GM23338 (cell line): Measurements from ENCODE around the gene TESK2. TPM values are rescaled to one million over a fixed set of nuclear protein-coding genes. Genes with fewer than 3 reads are reported as not detected.

Source experiments
- ATAC-seq: fragments of 200-7000 bp; cut with Tn5 transposase; 3 replicates; pipeline ENCODE4 v1.9.1; 2020
- DNase-seq: peaks from one replicate; pipeline ENCODE4 v3.0.0-alpha.2; 2015; ENCODE audit warnings: low spot score
- H2AFZ ChIP-seq: fragments of 200-600 bp; sonication (generic); 2 replicates; pipeline ENCODE4 v1.8.0; 2016; ENCODE audit warnings: antibody characterized with exemption, mild to moderate bottlenecking, moderate library complexity
- H3F3A ChIP-seq: fragments of 200-600 bp; sonication (generic); replicated peaks from 2 replicates; pipeline ENCODE4 v1.8.0; 2017; ENCODE audit warnings: antibody characterized with exemption, mixed run types, low read depth
- H3K27ac ChIP-seq: fragments of 200-600 bp; sonication (generic); 2 replicates; pipeline ENCODE4 v1.6.1; 2016; ENCODE audit warnings: low read depth
- H3K27me3 ChIP-seq: fragments of 200-600 bp; sonication (generic); 2 replicates; pipeline ENCODE4 v1.8.0; 2016; ENCODE audit warnings: mild to moderate bottlenecking, mixed run types, moderate library complexity; ENCODE audit not compliant: insufficient read depth
- H3K36me3 ChIP-seq: fragments of 200-600 bp; sonication (generic); 2 replicates; pipeline ENCODE4 v1.8.0; 2016; ENCODE audit warnings: mild to moderate bottlenecking; ENCODE audit not compliant: insufficient read depth
- H3K4me1 ChIP-seq: fragments of 200-600 bp; sonication (generic); 2 replicates; pipeline ENCODE4 v1.8.0; 2016; ENCODE audit warnings: mild to moderate bottlenecking, moderate library complexity; ENCODE audit not compliant: insufficient read depth
- H3K4me2 ChIP-seq: fragments of 200-600 bp; sonication (generic); 2 replicates; pipeline ENCODE4 v1.7.1; 2017; ENCODE audit warnings: mixed run types
- H3K4me3 ChIP-seq: fragments of 200-600 bp; sonication (generic); 2 replicates; pipeline ENCODE4 v1.6.1; 2016; ENCODE audit warnings: mixed run types
- H3K79me2 ChIP-seq: fragments of 200-600 bp; sonication (generic); replicated peaks from 2 replicates; pipeline ENCODE4 v1.8.0; 2017; ENCODE audit warnings: mild to moderate bottlenecking; ENCODE audit not compliant: insufficient read depth
- H3K9me2 ChIP-seq: fragments of 200-600 bp; sonication (generic); 2 replicates; pipeline ENCODE4 v1.8.0; 2017; ENCODE audit not compliant: insufficient read depth
- H4K20me1 ChIP-seq: fragments of 200-600 bp; sonication (generic); replicated peaks from 2 replicates; pipeline ENCODE4 v1.8.0; 2017; ENCODE audit warnings: mild to moderate bottlenecking; ENCODE audit not compliant: insufficient read depth
- H3K27ac Mint-ChIP-seq: 2 replicates; pipeline ENCODE4 v1.8.0; 2020; ENCODE audit warnings: inconsistent platforms, mild to moderate bottlenecking, moderate library complexity, mixed read lengths
- H3K27me3 Mint-ChIP-seq: 3 replicates; pipeline ENCODE4 v1.8.0; 2022; ENCODE audit warnings: low read depth, mild to moderate bottlenecking, moderate library complexity, mixed read lengths, inconsistent platforms; ENCODE audit not compliant: insufficient read depth, poor library complexity
- H3K36me3 Mint-ChIP-seq: 3 replicates; pipeline ENCODE4 v1.8.0; 2021; ENCODE audit warnings: low read depth, mild to moderate bottlenecking, inconsistent platforms, moderate library complexity, mixed read lengths
- H3K4me1 Mint-ChIP-seq: 3 replicates; pipeline ENCODE4 v1.8.0; 2020; ENCODE audit warnings: mild to moderate bottlenecking, inconsistent platforms, mixed read lengths
- H3K4me3 Mint-ChIP-seq: 3 replicates; pipeline ENCODE4 v1.8.0; 2021; ENCODE audit warnings: moderate library complexity, mild to moderate bottlenecking, inconsistent platforms, mixed read lengths
- H3K9me3 Mint-ChIP-seq: 3 replicates; pipeline ENCODE4 v1.8.0; 2020; ENCODE audit warnings: moderate library complexity, mild to moderate bottlenecking, inconsistent platforms, mixed read lengths
- CREB1 ChIP-seq: fragments of 250-450 bp; sonication (Bioruptor Pico); IDR thresholded peaks from 2 replicates; pipeline ENCODE4 v1.5.0; 2020; ENCODE audit warnings: low read depth, mild to moderate bottlenecking, moderate library complexity
- ETS1 ChIP-seq: IDR thresholded peaks from 2 replicates; pipeline ENCODE4 v1.6.1; 2016; ENCODE audit warnings: antibody characterized with exemption
- EZH2 ChIP-seq: fragments of 200-600 bp; sonication (generic); IDR thresholded peaks from one replicate; pipeline ENCODE4 v1.8.0; 2017; ENCODE audit warnings: antibody characterized with exemption, mild to moderate bottlenecking, low read depth; ENCODE audit not compliant: unreplicated experiment
- EZH2phosphoT487 ChIP-seq: fragments of 200-600 bp; sonication (generic); IDR thresholded peaks from one replicate; pipeline ENCODE4 v1.8.1; 2018; ENCODE audit warnings: antibody characterized with exemption; ENCODE audit not compliant: unreplicated experiment
- JUNB ChIP-seq: IDR thresholded peaks from one replicate; pipeline ENCODE4 v1.6.1; 2016; ENCODE audit warnings: antibody characterized with exemption; ENCODE audit not compliant: unreplicated experiment
- NANOG ChIP-seq: IDR thresholded peaks from 2 replicates; pipeline ENCODE4 v1.6.1; 2016; ENCODE audit warnings: antibody characterized with exemption, borderline replicate concordance
- POLR2AphosphoS5 ChIP-seq: IDR thresholded peaks from 2 replicates; pipeline ENCODE4 v1.6.1; 2016; ENCODE audit warnings: antibody characterized with exemption, low read depth
- REST ChIP-seq: IDR thresholded peaks from one replicate; pipeline ENCODE4 v1.6.1; 2018; ENCODE audit warnings: antibody characterized with exemption; ENCODE audit not compliant: unreplicated experiment
- STAT1 ChIP-seq: IDR thresholded peaks from one replicate; pipeline ENCODE4 v1.6.1; 2016; ENCODE audit warnings: antibody characterized with exemption; ENCODE audit not compliant: unreplicated experiment
- ZNF114 ChIP-seq: fragments of 250-450 bp; sonication (Bioruptor Pico); IDR thresholded peaks from 2 replicates; pipeline ENCODE4 v1.5.0; 2020; ENCODE audit warnings: mild to moderate bottlenecking, moderate library complexity
- ZNF331 ChIP-seq: fragments of 250-450 bp; sonication (Bioruptor Pico); IDR thresholded peaks from 2 replicates; pipeline ENCODE4 v1.5.0; 2020; ENCODE audit warnings: low read depth, mild to moderate bottlenecking, moderate library complexity
- ZNF462 ChIP-seq: fragments of 250-450 bp; sonication (Bioruptor Pico); IDR thresholded peaks from 2 replicates; pipeline ENCODE4 v1.5.0; 2020; ENCODE audit warnings: mild to moderate bottlenecking, moderate library complexity
- polyA plus RNA-seq: library from polyadenylated mRNA; unstranded; fragments of >200 nt; fragmentation: Nextera tagmentation; extraction: Ambion mirVana; gene quantifications from 2 replicates; pipeline ENCODE4 v1.2.1, GENCODE V29; 2016
- total RNA-seq: library from RNA; depleted of rRNA; stranded (reverse); fragments of >200 nt; shearing (Covaris generic); gene quantifications from 2 replicates; pipeline ENCODE4 v1.2.3, GENCODE V29; 2014
- TF ChIP-seq, protein P1 (sequence below), 2 experiments: fragments of 200-600 bp in 1 of 2; sonication (generic) in 1 of 2; conservative IDR thresholded peaks; 2 replicates each; pipeline versions ENCODE4 v1.5.1 to v1.6.1; 2016 to 2017; ENCODE audit warnings: antibody characterized with exemption in 2 of 2, low read depth in 2 of 2, mild to moderate bottlenecking in 2 of 2, moderate library complexity in 1 of 2

Gene TESK2
- total and polyA plus RNA-seq, 2 experiments from 2014 or later: 5.2 to 14.0 TPM

- Mint-ChIP-seq H3K27ac (no peak overlapping the region), H3K4me3 (no peak overlapping the region), H3K36me3 (no peaks in the 10 kb centered on the region), H3K4me1 (peaks cover 13% of the 10 kb centered on the region; the same call in 2 of the 3 replicates), H3K9me3 (no peaks in the 10 kb centered on the region), H3K27me3 (no peaks in the 10 kb centered on the region)
- no peaks in the 10 kb centered on the region for H4K20me1 ChIP-seq
- no peaks in the 10 kb centered on the region for H3K27me3 ChIP-seq
- no peak overlapping the region for H2AFZ ChIP-seq
- no peak for DNase-seq
- TF ChIP-seq EZH2 (no peak), ZNF462 (no peak), ZNF331 (no peak), CREB1 (CRISPR knock-in tag) (no peak), NANOG (no peak), EZH2phosphoT487 (no peak), STAT1 (no peak), ETS1 (no peak), ZNF114 (CRISPR knock-in tag) (no peak), POLR2AphosphoS5 (no peak), JUNB (no peak), REST (no peak)
- TF ChIP-seq, protein P1, sequence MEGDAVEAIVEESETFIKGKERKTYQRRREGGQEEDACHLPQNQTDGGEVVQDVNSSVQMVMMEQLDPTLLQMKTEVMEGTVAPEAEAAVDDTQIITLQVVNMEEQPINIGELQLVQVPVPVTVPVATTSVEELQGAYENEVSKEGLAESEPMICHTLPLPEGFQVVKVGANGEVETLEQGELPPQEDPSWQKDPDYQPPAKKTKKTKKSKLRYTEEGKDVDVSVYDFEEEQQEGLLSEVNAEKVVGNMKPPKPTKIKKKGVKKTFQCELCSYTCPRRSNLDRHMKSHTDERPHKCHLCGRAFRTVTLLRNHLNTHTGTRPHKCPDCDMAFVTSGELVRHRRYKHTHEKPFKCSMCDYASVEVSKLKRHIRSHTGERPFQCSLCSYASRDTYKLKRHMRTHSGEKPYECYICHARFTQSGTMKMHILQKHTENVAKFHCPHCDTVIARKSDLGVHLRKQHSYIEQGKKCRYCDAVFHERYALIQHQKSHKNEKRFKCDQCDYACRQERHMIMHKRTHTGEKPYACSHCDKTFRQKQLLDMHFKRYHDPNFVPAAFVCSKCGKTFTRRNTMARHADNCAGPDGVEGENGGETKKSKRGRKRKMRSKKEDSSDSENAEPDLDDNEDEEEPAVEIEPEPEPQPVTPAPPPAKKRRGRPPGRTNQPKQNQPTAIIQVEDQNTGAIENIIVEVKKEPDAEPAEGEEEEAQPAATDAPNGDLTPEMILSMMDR (conservative IDR thresholded peaks at IDR 0.05; ENCODE audit: low read depth in 2 of 2): no peak
- no peaks in the 10 kb centered on the region for H3K79me2 ChIP-seq
- no peak overlapping the region for H3K27ac ChIP-seq
- no peaks in the 10 kb centered on the region for H3K36me3 ChIP-seq
- H3K4me1 ChIP-seq: peaks cover 4% of the 10 kb centered on the region; the same call in 1 of the 2 replicates
- H3K4me3 ChIP-seq: no peak overlapping the region
- no peaks in the 10 kb centered on the region for H3F3A ChIP-seq
- no peaks in the 10 kb centered on the region for H3K9me2 ChIP-seq
- H3K4me2 ChIP-seq: no peak overlapping the region
- no peak for ATAC-seq
Observed at GRCh38 chr1:45531873-45532272, 40.9 kb upstream of the TESK2 start.
